ENCODE results near the gene SH3D19.

The SH3D19 gene

GRCh38 chr4:151302432-151302831 is 23.0 kb downstream of the SH3D19 start:
- no peak overlapping the region for H3K14ac ChIP-seq (ENCODE audit: low read length)
- no peak overlapping the region for H4K8ac ChIP-seq (ENCODE audit: low read depth, low read length)
- no peaks in the 10 kb centered on the region for H3K36me3 ChIP-seq (ENCODE audit: control insufficient read depth in 1 of 2, insufficient read depth in 2 of 2, low read length in 2 of 2)
- WGBS (ENCODE audit: extremely low coverage, insufficient coverage, insufficient read length), result no CpG with 5 or more reads among the region's 4 CpGs
- no peak overlapping the region for H2BK120ac ChIP-seq (ENCODE audit: insufficient read depth, low read length, poor library complexity)
- H2BK5ac ChIP-seq (ENCODE audit: low read depth, low read length, poor library complexity), result no peak overlapping the region
- H3K23ac ChIP-seq (ENCODE audit: low read length), result no peak overlapping the region
- no peaks in the 10 kb centered on the region for H3K79me1 ChIP-seq (ENCODE audit: low read length)
- H3K4ac ChIP-seq (ENCODE audit: low read depth, low read length), result no peak overlapping the region
- no peak overlapping the region for H3K27ac ChIP-seq (ENCODE audit: low read depth, low read length)
- no peak overlapping the region for H3K9ac ChIP-seq (ENCODE audit: low read length)
- no peak overlapping the region for H2BK12ac ChIP-seq (ENCODE audit: low read length)
- no peaks in the 10 kb centered on the region for H3K4me1 ChIP-seq (ENCODE audit: control insufficient read depth in 1 of 2, insufficient read depth in 2 of 2, low read length in 2 of 2)
- H3K18ac ChIP-seq (ENCODE audit: low read length), result no peak overlapping the region
- H3K4me2 ChIP-seq (ENCODE audit: low read length), result no peak overlapping the region
- H3K27me3 ChIP-seq (ENCODE audit: insufficient read depth, low read length), result no peaks in the 10 kb centered on the region
- no peaks in the 10 kb centered on the region for H3K79me2 ChIP-seq (ENCODE audit: control insufficient read depth, insufficient read depth, low read length, poor library complexity)
- H3K4me3 ChIP-seq (ENCODE audit: low read depth, low read length), result no peak overlapping the region
- no peak overlapping the region for H4K12ac ChIP-seq (ENCODE audit: low read depth, low read length)
- H3K9me3 ChIP-seq (ENCODE audit: insufficient read depth, low read depth, low read length), result no peaks in the 10 kb centered on the region
- H2AFZ ChIP-seq (ENCODE audit: insufficient read depth, low read length, poor library complexity), result no peak overlapping the region
- no peak overlapping the region for H2AK5ac ChIP-seq (ENCODE audit: low read length)
- H4K91ac ChIP-seq (ENCODE audit: low read depth, low read length), result no peak overlapping the region
- no peak for DNase-seq

- H2BK12ac ChIP-seq (ENCODE audit: low read length), result no peak overlapping the region
- H4K12ac ChIP-seq (ENCODE audit: low read depth, low read length), result no peak overlapping the region
- H3K4ac ChIP-seq (ENCODE audit: low read depth, low read length), result no peak overlapping the region
- no peak overlapping the region for H3K14ac ChIP-seq (ENCODE audit: low read length)
- H3K36me3 ChIP-seq (ENCODE audit: control insufficient read depth in 1 of 2, insufficient read depth in 2 of 2, low read length in 2 of 2), result peaks cover 0 to 2% of the 10 kb centered on the region in 2 experiments
- H3K4me2 ChIP-seq (ENCODE audit: low read length), result no peak overlapping the region
- no peaks in the 10 kb centered on the region for H3K79me2 ChIP-seq (ENCODE audit: control insufficient read depth, insufficient read depth, low read length, poor library complexity)
- H3K79me1 ChIP-seq (ENCODE audit: low read length), result no peaks in the 10 kb centered on the region
- no peak overlapping the region for H2BK120ac ChIP-seq (ENCODE audit: insufficient read depth, low read length, poor library complexity)
- no peak overlapping the region for H2AFZ ChIP-seq (ENCODE audit: insufficient read depth, low read length, poor library complexity)
- H4K91ac ChIP-seq (ENCODE audit: low read depth, low read length), result no peak overlapping the region
- H3K18ac ChIP-seq (ENCODE audit: low read length), result no peak overlapping the region
- no peaks in the 10 kb centered on the region for H3K27me3 ChIP-seq (ENCODE audit: insufficient read depth, low read length)
- no peak overlapping the region for H3K4me3 ChIP-seq (ENCODE audit: low read depth, low read length)
- no peak for DNase-seq
- no peak overlapping the region for H3K23ac ChIP-seq (ENCODE audit: low read length)
- no peak overlapping the region for H3K27ac ChIP-seq (ENCODE audit: low read depth, low read length)
- no peak overlapping the region for H2AK5ac ChIP-seq (ENCODE audit: low read length)
- H4K8ac ChIP-seq (ENCODE audit: low read depth, low read length), result no peak overlapping the region
- no peaks in the 10 kb centered on the region for H3K4me1 ChIP-seq (ENCODE audit: control insufficient read depth in 1 of 2, insufficient read depth in 2 of 2, low read length in 2 of 2)
- no peak overlapping the region for H3K9ac ChIP-seq (ENCODE audit: low read length)
- H3K9me3 ChIP-seq (ENCODE audit: insufficient read depth, low read depth, low read length), result no peaks in the 10 kb centered on the region
- H2BK5ac ChIP-seq (ENCODE audit: low read depth, low read length, poor library complexity), result no peak overlapping the region
These were observed 28.2 kb downstream of the SH3D19 start for GRCh38 chr4:151297170-151297569.

GRCh38 chr4:151296227-151296626 is 29.2 kb downstream of the SH3D19 start:
- H2AFZ ChIP-seq (ENCODE audit: insufficient read depth, low read length, poor library complexity), result no peak overlapping the region
- H3K4ac ChIP-seq (ENCODE audit: low read depth, low read length), result no peak overlapping the region
- H3K27me3 ChIP-seq (ENCODE audit: insufficient read depth, low read length), result no peaks in the 10 kb centered on the region
- WGBS (ENCODE audit: extremely low coverage, insufficient coverage, insufficient read length), result no CpG with 5 or more reads among the region's 3 CpGs
- no peak overlapping the region for H3K4me3 ChIP-seq (ENCODE audit: low read depth, low read length)
- H2BK120ac ChIP-seq (ENCODE audit: insufficient read depth, low read length, poor library complexity), result no peak overlapping the region
- H3K27ac ChIP-seq (ENCODE audit: low read depth, low read length), result no peak overlapping the region
- no peak overlapping the region for H2BK5ac ChIP-seq (ENCODE audit: low read depth, low read length, poor library complexity)
- H3K79me2 ChIP-seq (ENCODE audit: control insufficient read depth, insufficient read depth, low read length, poor library complexity), result no peaks in the 10 kb centered on the region
- no peak overlapping the region for H3K23ac ChIP-seq (ENCODE audit: low read length)
- peaks cover 0 to 2% of the 10 kb centered on the region in 2 experiments for H3K36me3 ChIP-seq (ENCODE audit: control insufficient read depth in 1 of 2, insufficient read depth in 2 of 2, low read length in 2 of 2)
- H3K9me3 ChIP-seq (ENCODE audit: insufficient read depth, low read depth, low read length), result no peaks in the 10 kb centered on the region
- no peak overlapping the region for H2BK12ac ChIP-seq (ENCODE audit: low read length)
- no peak overlapping the region for H4K91ac ChIP-seq (ENCODE audit: low read depth, low read length)
- no peak overlapping the region for H3K4me2 ChIP-seq (ENCODE audit: low read length)
- no peak overlapping the region for H4K8ac ChIP-seq (ENCODE audit: low read depth, low read length)
- no peak for DNase-seq
- H3K14ac ChIP-seq (ENCODE audit: low read length), result no peak overlapping the region
- no peak overlapping the region for H3K9ac ChIP-seq (ENCODE audit: low read length)
- no peak overlapping the region for H2AK5ac ChIP-seq (ENCODE audit: low read length)
- no peak overlapping the region for H4K12ac ChIP-seq (ENCODE audit: low read depth, low read length)
- H3K4me1 ChIP-seq (ENCODE audit: control insufficient read depth in 1 of 2, insufficient read depth in 2 of 2, low read length in 2 of 2), result no peaks in the 10 kb centered on the region
- no peaks in the 10 kb centered on the region for H3K79me1 ChIP-seq (ENCODE audit: low read length)
- H3K18ac ChIP-seq (ENCODE audit: low read length), result no peak overlapping the region

- Histone ChIP-seq H2BK12ac (ENCODE audit: low read length) (no peak overlapping the region), H2BK120ac (ENCODE audit: insufficient read depth, low read length, poor library complexity) (no peak overlapping the region), H3K14ac (ENCODE audit: low read length) (no peak overlapping the region), H3K9me3 (ENCODE audit: insufficient read depth, low read depth, low read length) (no peaks in the 10 kb centered on the region), H4K91ac (ENCODE audit: low read depth, low read length) (no peak overlapping the region), H2BK5ac (ENCODE audit: low read depth, low read length, poor library complexity) (no peak overlapping the region), H3K4me1 (ENCODE audit: control insufficient read depth in 1 of 2, insufficient read depth in 2 of 2, low read length in 2 of 2) (no peaks in the 10 kb centered on the region), H4K12ac (ENCODE audit: low read depth, low read length) (no peak overlapping the region), H3K27ac (ENCODE audit: low read depth, low read length) (no peak overlapping the region), H3K4ac (ENCODE audit: low read depth, low read length) (no peak overlapping the region), H3K9ac (ENCODE audit: low read length) (no peak overlapping the region), H2AFZ (ENCODE audit: insufficient read depth, low read length, poor library complexity) (no peak overlapping the region), H3K27me3 (ENCODE audit: insufficient read depth, low read length) (no peaks in the 10 kb centered on the region), H3K79me1 (ENCODE audit: low read length) (no peaks in the 10 kb centered on the region), H4K8ac (ENCODE audit: low read depth, low read length) (no peak overlapping the region), H3K36me3 (ENCODE audit: control insufficient read depth in 1 of 2, insufficient read depth in 2 of 2, low read length in 2 of 2) (peaks cover 0 to 2% of the 10 kb centered on the region in 2 experiments), H3K79me2 (ENCODE audit: control insufficient read depth, insufficient read depth, low read length, poor library complexity) (no peaks in the 10 kb centered on the region), H3K23ac (ENCODE audit: low read length) (peak overlapping the region; percentile 46), H3K4me3 (ENCODE audit: low read depth, low read length) (no peak overlapping the region), H3K18ac (ENCODE audit: low read length) (no peak overlapping the region), H3K4me2 (ENCODE audit: low read length) (no peak overlapping the region), H2AK5ac (ENCODE audit: low read length) (no peak overlapping the region)
- WGBS (ENCODE audit: extremely low coverage, insufficient coverage, insufficient read length), result no CpG with 5 or more reads among the region's 5 CpGs
- DNase-seq, result no peak
These were observed 30.4 kb downstream of the SH3D19 start for GRCh38 chr4:151294833-151295496.

Measured in trophoblast cell (in vitro differentiated cells and primary cell).